PC-3 (cell line): ENCODE data around the gene PCNX2.

Source experiments
- EZH2 ChIP-seq: fragments of 300-600 bp; sonication (generic); IDR thresholded peaks from one replicate; pipeline ENCODE4 v1.6.1; 2017; ENCODE audit warnings: antibody characterized with exemption, mild to moderate bottlenecking, low read length; ENCODE audit not compliant: unreplicated experiment
- EZH2phosphoT487 ChIP-seq: fragments of 300-600 bp; sonication (generic); IDR thresholded peaks from 2 replicates; pipeline ENCODE4 v1.6.1; 2018; ENCODE audit warnings: mild to moderate bottlenecking, antibody characterized with exemption, low read length, borderline replicate concordance
- TF ChIP-seq, protein P1 (sequence below): fragments of 300-600 bp; sonication (generic); conservative IDR thresholded peaks from 2 replicates; pipeline ENCODE4 v1.5.1; 2017; ENCODE audit warnings: antibody characterized with exemption, low read depth, mild to moderate bottlenecking, low read length

DNA sequence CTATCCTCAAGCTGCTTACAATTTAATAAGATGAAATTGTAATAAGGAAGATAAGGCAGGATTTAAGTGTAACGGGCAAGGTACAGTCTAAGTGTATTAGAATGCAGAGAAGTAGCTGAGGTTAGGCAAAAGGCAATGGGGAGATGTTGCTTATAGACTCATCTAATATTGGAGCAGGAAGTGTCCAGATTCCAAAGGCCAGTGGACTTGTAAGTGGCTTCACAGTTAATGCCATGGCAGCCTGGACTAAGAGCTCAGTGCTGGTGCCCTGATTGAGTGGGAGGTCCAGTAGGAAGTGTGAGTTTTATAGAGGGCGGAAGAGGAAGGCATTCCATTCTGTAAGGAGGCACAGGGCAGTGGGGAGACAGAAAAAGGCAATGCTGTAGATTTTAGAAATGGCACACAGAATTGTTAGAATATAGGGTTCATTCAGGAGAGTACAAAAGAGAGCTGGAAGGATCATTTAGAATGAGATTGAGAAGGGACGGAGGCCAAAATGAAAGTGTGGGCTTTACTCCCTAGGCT, 44.6 kb upstream of the PCNX2 start:
- TF ChIP-seq, protein P1, sequence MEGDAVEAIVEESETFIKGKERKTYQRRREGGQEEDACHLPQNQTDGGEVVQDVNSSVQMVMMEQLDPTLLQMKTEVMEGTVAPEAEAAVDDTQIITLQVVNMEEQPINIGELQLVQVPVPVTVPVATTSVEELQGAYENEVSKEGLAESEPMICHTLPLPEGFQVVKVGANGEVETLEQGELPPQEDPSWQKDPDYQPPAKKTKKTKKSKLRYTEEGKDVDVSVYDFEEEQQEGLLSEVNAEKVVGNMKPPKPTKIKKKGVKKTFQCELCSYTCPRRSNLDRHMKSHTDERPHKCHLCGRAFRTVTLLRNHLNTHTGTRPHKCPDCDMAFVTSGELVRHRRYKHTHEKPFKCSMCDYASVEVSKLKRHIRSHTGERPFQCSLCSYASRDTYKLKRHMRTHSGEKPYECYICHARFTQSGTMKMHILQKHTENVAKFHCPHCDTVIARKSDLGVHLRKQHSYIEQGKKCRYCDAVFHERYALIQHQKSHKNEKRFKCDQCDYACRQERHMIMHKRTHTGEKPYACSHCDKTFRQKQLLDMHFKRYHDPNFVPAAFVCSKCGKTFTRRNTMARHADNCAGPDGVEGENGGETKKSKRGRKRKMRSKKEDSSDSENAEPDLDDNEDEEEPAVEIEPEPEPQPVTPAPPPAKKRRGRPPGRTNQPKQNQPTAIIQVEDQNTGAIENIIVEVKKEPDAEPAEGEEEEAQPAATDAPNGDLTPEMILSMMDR, result no peak
- TF ChIP-seq EZH2phosphoT487 (no peak), EZH2 (no peak)
